HepG2 (cell line): ENCODE results near the gene UVSSA. TPM values are rescaled to one million over a fixed set of nuclear protein-coding genes. Genes with fewer than 3 reads are reported as not detected.

Experiments
- ATAC-seq: fragments of 200-7000 bp; cut with Tn5 transposase; 3 replicates; pipeline ENCODE4 v1.9.1; 2020; ENCODE audit warnings: mild to moderate bottlenecking, moderate library complexity
- BruUV-seq: library from RNA; stranded (reverse); fragments of 400-500 nt; replicated peaks from 2 replicates; lab custom pipeline; 2021; lab: Mats Ljungman, UMichigan
- CTCF ChIA-PET: fragments of 300-600 bp; formaldehyde crosslinking; extraction: SDS; loops from one replicate; lab custom pipeline; 2021; ENCODE audit warnings: low total read pairs, inconsistent platforms, low intra/inter-chr PET ratio; lab: Yijun Ruan, JAX
- POLR2A ChIA-PET: fragments of 350-600 bp; sonication (Branson Sonifier 250); formaldehyde crosslinking; loops from one replicate; lab custom pipeline; 2020; ENCODE audit warnings: antibody characterized with exemption, inconsistent platforms; lab: Yijun Ruan, JAX
- DNase-seq: peaks from one replicate; pipeline ENCODE4 v3.0.0-alpha.2; 2015; ENCODE audit warnings: low spot score
- FAIRE-seq: peaks from 3 replicates; lab custom pipeline; 2011; peaks lifted over from hg19 to GRCh38; lab: Jason Lieb, UNC
- H2AFZ ChIP-seq: one replicate; pipeline ENCODE4 v1.6.1; 2011; ENCODE audit warnings: low read length, inconsistent platforms
- H3K27ac ChIP-seq: fragments of 300-600 bp; 3 replicates; pipeline ENCODE4 v1.8.0; 2011; ENCODE audit warnings: mixed run types, mild to moderate bottlenecking, mixed read lengths, low read length, inconsistent platforms; ENCODE audit not compliant: insufficient read depth; ENCODE audit errors: extremely low read length
- H3K27me3 ChIP-seq, 2 experiments: fragments of 200-600 bp in 1 of 2; 2 replicates in 1 of 2; 3 replicates in 1 of 2; pipeline versions ENCODE4 v1.6.0 to v1.8.0; 2011; ENCODE audit warnings: low read length in 2 of 2, mild to moderate bottlenecking in 2 of 2, moderate library complexity in 2 of 2, inconsistent platforms in 1 of 2; ENCODE audit not compliant: insufficient read depth in 2 of 2, control insufficient read depth in 1 of 2
- H3K36me3 ChIP-seq, 2 experiments: fragments of 200-600 bp in 1 of 2; replicated peaks in 1 of 2; 2 replicates in 1 of 2; 3 replicates in 1 of 2; pipeline versions ENCODE4 v1.5.1 to v1.8.0; 2011; ENCODE audit warnings: low read length in 2 of 2, inconsistent platforms in 1 of 2; ENCODE audit not compliant: insufficient read depth in 2 of 2, control insufficient read depth in 1 of 2
- H3K4me1 ChIP-seq: 2 replicates; pipeline ENCODE4 v1.5.1; 2012; ENCODE audit warnings: low read length, inconsistent platforms; ENCODE audit not compliant: insufficient read depth
- H3K4me2 ChIP-seq: 2 replicates; pipeline ENCODE4 v1.6.0; 2011; ENCODE audit warnings: low read depth, low read length, inconsistent platforms
- H3K4me3 ChIP-seq, 3 experiments: fragments of 200-600 bp in 1 of 3; sonication (generic), shearing (Covaris generic) in 1 of 3; replicated peaks in 1 of 3; 2 replicates each; pipeline ENCODE4 v1.5.1; 2011 to 2016; ENCODE audit warnings: low read length in 3 of 3, inconsistent platforms in 2 of 3, low read depth in 2 of 3, mild to moderate bottlenecking in 2 of 3, control low read depth in 1 of 3, mixed read lengths in 1 of 3; ENCODE audit not compliant: insufficient read depth in 1 of 3
- H3K79me2 ChIP-seq: one replicate; pipeline ENCODE4 v1.6.1; 2011; ENCODE audit warnings: low read length, inconsistent platforms; ENCODE audit not compliant: insufficient read depth
- H3K9ac ChIP-seq: 2 replicates; pipeline ENCODE4 v1.6.0; 2011; ENCODE audit warnings: mild to moderate bottlenecking, low read depth, low read length, inconsistent platforms; ENCODE audit not compliant: insufficient read depth
- H3K9me3 ChIP-seq: 2 replicates; pipeline ENCODE4 v1.5.1; 2012; ENCODE audit warnings: mild to moderate bottlenecking, low read length
- H4K20me1 ChIP-seq: 2 replicates; pipeline ENCODE4 v1.6.0; 2011; ENCODE audit warnings: inconsistent platforms, mild to moderate bottlenecking, low read length, moderate library complexity; ENCODE audit not compliant: insufficient read depth
- ATAD3A ChIP-seq: sonication (generic); formaldehyde crosslinking; IDR thresholded peaks from 2 replicates; pipeline ENCODE4 v1.4.0; 2020; ENCODE audit warnings: missing genetic modification reagents
- FOSL1 ChIP-seq: sonication (generic); formaldehyde crosslinking; IDR thresholded peaks from 2 replicates; pipeline ENCODE4 v1.9.0; 2021; ENCODE audit warnings: missing genetic modification reagents, borderline replicate concordance
- FOXJ3 ChIP-seq: sonication (generic); formaldehyde crosslinking; IDR thresholded peaks from 2 replicates; pipeline ENCODE4 v1.4.0; 2020; ENCODE audit warnings: missing genetic modification reagents, mild to moderate bottlenecking, borderline replicate concordance
- JARID2 ChIP-seq: sonication (generic); formaldehyde crosslinking; IDR thresholded peaks from 2 replicates; pipeline ENCODE4 v1.8.1; 2023; ENCODE audit warnings: missing genetic modification reagents, inconsistent platforms; ENCODE audit not compliant: insufficient replicate concordance
- KAT2B ChIP-seq: fragments of 150-350 bp; IDR thresholded peaks from 2 replicates; pipeline ENCODE4 v1.6.1; 2014; ENCODE audit warnings: low read depth, low read length, borderline replicate concordance
- NFIB ChIP-seq: sonication (generic); formaldehyde crosslinking; IDR thresholded peaks from 2 replicates; pipeline ENCODE4 v1.9.0; 2021; ENCODE audit warnings: missing genetic modification reagents, mild to moderate bottlenecking, borderline replicate concordance
- PBX3 ChIP-seq: sonication (generic); formaldehyde crosslinking; IDR thresholded peaks from 2 replicates; pipeline ENCODE4 v1.8.1; 2023; ENCODE audit warnings: missing genetic modification reagents, inconsistent platforms, borderline replicate concordance
- RCOR2 ChIP-seq: IDR thresholded peaks from 2 replicates; pipeline ENCODE4 v1.6.1; 2016; ENCODE audit warnings: missing biosample characterization, missing genetic modification reagents
- RFXAP ChIP-seq: sonication (generic); formaldehyde crosslinking; IDR thresholded peaks from 2 replicates; pipeline ENCODE4 v1.4.0; 2020; ENCODE audit warnings: missing genetic modification reagents, borderline replicate concordance
- SNAPC4 ChIP-seq: sonication (generic); formaldehyde crosslinking; IDR thresholded peaks from 2 replicates; pipeline ENCODE4 v1.4.0; 2020; ENCODE audit warnings: mild to moderate bottlenecking, missing genetic modification reagents
- XBP1 ChIP-seq: sonication (generic); formaldehyde crosslinking; IDR thresholded peaks from 2 replicates; pipeline ENCODE4 v1.5.0; 2020; ENCODE audit warnings: missing genetic modification reagents
- ZNF850 ChIP-seq: sonication (generic); formaldehyde crosslinking; conservative IDR thresholded peaks from 2 replicates; pipeline ENCODE4 v1.9.0; 2021; ENCODE audit warnings: mild to moderate bottlenecking, missing genetic modification reagents
- ZSCAN22 ChIP-seq: sonication (generic); formaldehyde crosslinking; IDR thresholded peaks from 2 replicates; pipeline ENCODE4 v1.4.0; 2020; ENCODE audit warnings: mild to moderate bottlenecking, missing genetic modification reagents
- WGBS: methylation state at CpG from one replicate; pipeline ENCODE4 v1.1.6; 2017; ENCODE audit warnings: low lambda C conversion rate; 5-methylcytosine and 5-hydroxymethylcytosine counted together
- in situ Hi-C: cut with HindIII; loops from 2 replicates; pipeline ENCODE4 v1.10.0; 2017; ENCODE audit warnings: low pct_unique_long_range_greater_than_20kb; ENCODE audit not compliant: extremely low pct_ligation_motif_present
- intact Hi-C: fragments of 100-400 bp; cut with micrococcal nuclease; formaldehyde crosslinking; loops from one replicate; pipeline ENCODE4 v1.10.0; 2022; ENCODE audit not compliant: unreplicated experiment
- polyA plus RNA-seq, 8 experiments: library from polyadenylated mRNA; depleted of rRNA in 3 of 8; stranded (reverse) in 7 of 8; unstranded in 1 of 8; fragments of >200 nt; fragmentation: Illumina TruSeq in 4 of 8; extraction: Trizol in 4 of 8; gene quantifications; 2 replicates each; pipeline versions ENCODE4 v1.2.1 to v1.2.3, GENCODE V29; 2011 to 2016; ENCODE audit warnings: low read depth in 4 of 8, missing spikeins in 1 of 8, mixed read lengths in 1 of 8; ENCODE audit not compliant: insufficient read depth in 1 of 8
- total RNA-seq, 5 experiments: library from RNA; depleted of rRNA; stranded (reverse); fragments of >200 nt; fragmentation: Illumina TruSeq; extraction: Trizol; gene quantifications; 2 replicates each; pipeline ENCODE4 v1.2.3, GENCODE V29; 2016; ENCODE audit warnings: low read depth in 1 of 5

UVSSA gene
- total and polyA plus RNA-seq, 2 of the 13 experiments (the other 11 are each of a cell fraction or from before 2014, with no cell fraction given) = 4.6 to 8.4 TPM

GRCh38 chr4:1413687-1414479 lies 66.9 kb downstream of the UVSSA start (continued):
- TF ChIP-seq JARID2 (CRISPR knock-in tag) (no peak), SNAPC4 (CRISPR knock-in tag) (no peak)

- no peaks in the 10 kb centered on the region for H3K79me2 ChIP-seq
- BruUV-seq = no TSS peak
- H3K4me2 ChIP-seq = no peak overlapping the region
- DNase-seq (no peak), ATAC-seq (no peak), FAIRE-seq (no peak)
- ChIA-PET POLR2A (no interaction called here), CTCF (no interaction called here)
- 78% methylated on average over 57 of the region's 75 CpGs for WGBS
- H3K27me3 ChIP-seq = peaks cover 0 to 33% of the 10 kb centered on the region in 2 experiments; a peak in 4 of 5 replicates
- H3K4me1 ChIP-seq = no peaks in the 10 kb centered on the region
- TF ChIP-seq PBX3 (no peak), FOSL1 (no peak), ATAD3A (CRISPR knock-in tag) (no peak), KAT2B (no peak), XBP1 (no peak), NFIB (CRISPR knock-in tag) (no peak), ZNF850 (CRISPR knock-in tag) (no peak), FOXJ3 (CRISPR knock-in tag) (no peak), ZSCAN22 (CRISPR knock-in tag) (no peak), RCOR2 (CRISPR knock-in tag) (no peak), RFXAP (CRISPR knock-in tag) (no peak)
- in situ Hi-C loops (no loop called here), intact Hi-C loops (no loop called here)
- H2AFZ ChIP-seq = no peak overlapping the region
- no peaks in the 10 kb centered on the region for H4K20me1 ChIP-seq
- no peak overlapping the region for H3K4me3 ChIP-seq
- H3K36me3 ChIP-seq = no peaks in the 10 kb centered on the region
- no peak overlapping the region for H3K27ac ChIP-seq
- no peaks in the 10 kb centered on the region for H3K9me3 ChIP-seq
- no peak overlapping the region for H3K9ac ChIP-seq
Observed at GRCh38 chr4:1414831-1415680, 68.0 kb downstream of the UVSSA start.
